ENCODE data around the gene SF3A2.

DNA sequence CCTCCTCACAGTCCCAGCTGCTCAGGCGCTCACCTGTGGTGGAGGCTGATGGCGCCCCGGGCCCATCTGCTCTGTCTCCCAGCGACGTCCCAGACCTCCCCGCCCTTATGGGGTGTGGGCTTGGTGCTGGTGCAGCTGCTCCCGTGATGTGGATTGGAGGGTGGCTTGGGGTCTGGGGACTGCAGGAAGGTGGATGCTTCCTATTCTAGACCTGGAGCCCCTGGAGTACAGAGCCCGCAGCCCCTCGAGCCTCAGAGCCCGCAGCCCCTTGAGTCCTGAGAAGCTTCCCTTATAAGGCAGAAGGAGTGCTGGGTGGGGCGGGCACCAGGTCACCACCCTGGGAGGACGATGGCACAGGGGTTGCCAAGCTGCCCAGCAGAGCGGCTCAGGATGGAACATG is 41.3 kb upstream of the SF3A2 start:
- TF ChIP-seq, protein P1, sequence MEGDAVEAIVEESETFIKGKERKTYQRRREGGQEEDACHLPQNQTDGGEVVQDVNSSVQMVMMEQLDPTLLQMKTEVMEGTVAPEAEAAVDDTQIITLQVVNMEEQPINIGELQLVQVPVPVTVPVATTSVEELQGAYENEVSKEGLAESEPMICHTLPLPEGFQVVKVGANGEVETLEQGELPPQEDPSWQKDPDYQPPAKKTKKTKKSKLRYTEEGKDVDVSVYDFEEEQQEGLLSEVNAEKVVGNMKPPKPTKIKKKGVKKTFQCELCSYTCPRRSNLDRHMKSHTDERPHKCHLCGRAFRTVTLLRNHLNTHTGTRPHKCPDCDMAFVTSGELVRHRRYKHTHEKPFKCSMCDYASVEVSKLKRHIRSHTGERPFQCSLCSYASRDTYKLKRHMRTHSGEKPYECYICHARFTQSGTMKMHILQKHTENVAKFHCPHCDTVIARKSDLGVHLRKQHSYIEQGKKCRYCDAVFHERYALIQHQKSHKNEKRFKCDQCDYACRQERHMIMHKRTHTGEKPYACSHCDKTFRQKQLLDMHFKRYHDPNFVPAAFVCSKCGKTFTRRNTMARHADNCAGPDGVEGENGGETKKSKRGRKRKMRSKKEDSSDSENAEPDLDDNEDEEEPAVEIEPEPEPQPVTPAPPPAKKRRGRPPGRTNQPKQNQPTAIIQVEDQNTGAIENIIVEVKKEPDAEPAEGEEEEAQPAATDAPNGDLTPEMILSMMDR (IDR thresholded peaks at IDR 0.05; ENCODE audit: low read depth, low read length) = no peak
- TF ChIP-seq POLR2A (IDR thresholded peaks at IDR 0.05; ENCODE audit: extremely low read depth, insufficient read length) = no peak
- TF ChIP-seq, protein P2, sequence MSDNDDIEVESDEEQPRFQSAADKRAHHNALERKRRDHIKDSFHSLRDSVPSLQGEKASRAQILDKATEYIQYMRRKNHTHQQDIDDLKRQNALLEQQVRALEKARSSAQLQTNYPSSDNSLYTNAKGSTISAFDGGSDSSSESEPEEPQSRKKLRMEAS (IDR thresholded peaks at IDR 0.05; ENCODE audit: low read depth, low read length) = no peak
